ENCODE measurements around the gene SMURF1. TPM values are rescaled to one million over a fixed set of nuclear protein-coding genes. Genes with fewer than 3 reads are reported as not detected.
A peak's percentile ranks its signal among the peaks of the same experiment; 100 is the strongest.
"Not testable (repeated sequence)": the region's sequence is repeated elsewhere in the genome, so short reads cannot be mapped to it uniquely, and the experiment has no call there.

The SMURF1 gene
- total RNA-seq, 1 experiment from 2014 or later, result 19.0 TPM

DNA sequence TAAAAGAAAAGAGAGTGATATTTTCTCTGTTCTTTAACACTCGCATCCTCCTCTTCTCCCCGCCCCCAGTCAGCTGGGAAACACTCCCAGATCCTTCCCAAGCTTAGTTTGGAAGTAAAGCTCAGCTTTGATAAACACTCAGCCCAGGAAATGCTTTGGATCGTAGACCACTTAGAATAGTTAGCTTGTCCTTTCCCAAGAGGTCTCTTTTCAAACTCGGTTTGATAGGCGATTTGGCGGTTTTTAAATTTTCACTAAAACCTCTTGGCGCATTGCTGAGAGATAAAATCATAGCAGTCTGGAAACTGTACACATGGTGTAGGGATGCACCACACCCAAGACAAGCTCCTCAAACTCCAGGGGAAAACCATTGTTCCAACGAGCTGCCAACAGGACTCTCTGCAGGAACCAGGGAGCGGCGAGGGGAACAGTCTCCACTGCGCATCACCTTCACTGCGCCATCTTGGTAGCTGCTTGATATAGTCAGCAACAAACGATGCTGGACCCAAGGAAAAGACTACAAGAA is 22.3 kb downstream of the SMURF1 start:
- DNase-seq (ENCODE audit: low spot score), result no peak

DNA sequence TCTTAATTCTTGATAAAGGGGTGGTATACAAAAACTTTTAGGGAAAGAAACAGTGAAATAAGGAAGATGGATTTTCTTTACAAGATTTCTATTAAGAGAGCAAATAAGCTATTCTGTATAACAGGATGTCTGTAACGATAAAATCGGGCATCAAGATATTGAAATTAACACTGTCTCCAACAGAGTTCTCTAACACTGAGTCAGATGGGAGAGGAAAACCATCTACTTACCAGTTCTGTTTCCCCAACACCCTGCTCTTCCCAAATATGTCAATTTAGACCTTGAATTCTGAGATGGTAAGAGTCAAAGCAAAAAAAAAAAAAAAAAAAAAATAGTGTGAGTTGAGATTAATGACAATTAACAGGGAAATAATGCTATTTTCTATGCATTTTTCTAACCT is 23.0 kb downstream of the SMURF1 start:
- no peak for DNase-seq (ENCODE audit: low spot score)

DNA sequence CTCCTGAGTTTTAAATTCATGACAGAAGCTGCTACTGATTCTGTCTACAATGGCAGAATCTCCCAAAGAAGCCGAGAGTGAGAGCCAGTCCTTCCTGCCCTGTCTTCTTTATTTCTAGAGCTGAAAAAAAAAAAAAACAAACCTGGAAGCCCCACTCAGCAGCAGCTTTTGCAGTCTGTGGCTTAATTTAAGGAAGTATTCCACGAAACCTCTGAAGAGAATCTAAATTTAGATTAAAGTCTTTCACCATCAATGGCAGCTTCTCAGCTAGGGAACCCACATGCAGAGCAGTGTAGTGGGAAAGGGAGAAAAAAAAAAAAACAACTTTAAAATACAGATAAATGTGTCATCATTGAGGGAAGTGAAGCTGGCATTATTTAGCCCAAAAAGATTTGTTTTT is 23.4 kb downstream of the SMURF1 start:
- DNase-seq (ENCODE audit: low spot score), result no peak

DNA sequence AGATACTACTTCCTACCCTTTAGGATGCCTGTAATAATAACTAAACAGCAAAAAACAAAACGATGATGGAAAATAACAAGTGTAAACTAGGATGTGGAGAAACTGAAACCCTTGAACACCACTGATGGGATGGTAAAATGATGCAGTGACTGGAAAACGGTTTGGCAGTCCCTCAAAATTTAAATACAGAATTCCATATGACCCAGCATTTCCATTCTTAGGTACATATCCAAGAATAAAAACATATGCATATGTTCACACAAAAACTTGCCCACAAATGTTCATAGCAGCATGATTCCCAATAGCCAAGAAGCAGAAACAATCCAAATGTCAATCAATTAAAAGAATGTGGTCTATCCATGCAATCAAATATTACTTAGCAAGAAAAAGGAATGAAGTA is 25.8 kb downstream of the SMURF1 start:
- DNase-seq (ENCODE audit: low spot score), result no peak

DNA sequence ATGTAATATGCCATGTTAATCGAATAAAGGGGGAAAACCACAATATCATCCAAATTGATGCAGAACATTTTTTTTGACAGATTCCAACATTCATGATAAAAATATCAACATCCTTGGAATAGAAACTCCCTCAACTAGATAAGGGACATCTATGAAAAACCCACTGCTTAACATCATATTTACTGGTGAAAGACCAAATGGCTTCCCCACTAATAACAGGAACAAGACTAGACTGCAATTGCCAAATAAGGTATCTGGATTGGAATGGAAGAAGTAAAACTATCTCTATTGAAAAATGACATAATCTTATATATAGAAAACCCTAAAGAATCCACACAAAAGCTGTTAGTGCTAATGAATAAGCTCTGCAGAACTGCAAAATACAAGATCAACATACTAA is 27.8 kb downstream of the SMURF1 start:
- no peak for DNase-seq (ENCODE audit: low spot score)

DNA sequence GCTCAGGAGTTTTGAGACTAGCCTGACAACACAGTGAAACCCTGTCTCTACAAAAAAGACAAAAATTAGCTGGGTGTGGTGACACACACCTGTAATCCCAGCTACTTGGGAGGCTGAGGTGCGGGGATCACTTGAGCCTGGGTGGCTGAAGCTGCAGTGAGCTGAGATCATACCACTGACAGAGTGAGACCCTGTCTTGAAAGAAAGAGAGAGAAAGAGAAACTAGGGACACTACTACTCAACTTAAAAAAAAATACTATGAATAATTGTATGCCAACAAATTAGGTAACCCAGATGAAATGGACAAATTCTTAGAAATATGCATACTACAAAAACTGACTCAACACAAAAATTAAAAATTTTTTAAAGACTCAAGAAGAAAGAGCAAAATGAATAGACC is 28.5 kb downstream of the SMURF1 start:
- no peak for DNase-seq (ENCODE audit: low spot score)

DNA sequence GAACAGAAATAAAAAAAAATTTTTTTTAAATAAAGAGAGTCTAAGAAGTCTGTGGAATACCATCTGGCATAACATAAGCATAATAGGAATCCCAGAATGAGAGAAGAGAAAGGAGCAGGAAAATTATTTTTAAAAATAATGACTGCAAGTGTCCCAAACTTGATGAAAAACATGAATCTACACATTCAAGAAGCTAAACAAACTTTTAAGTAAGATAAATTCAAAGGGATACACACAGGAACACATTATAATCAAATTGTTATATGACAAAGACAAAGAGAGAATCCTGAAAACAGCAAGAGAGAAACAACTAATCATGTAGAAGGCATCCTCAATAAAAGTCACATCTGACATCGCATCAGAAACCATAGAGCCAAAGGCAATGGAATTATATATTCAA is 30.9 kb downstream of the SMURF1 start:
- no peak for DNase-seq (ENCODE audit: low spot score)

DNA sequence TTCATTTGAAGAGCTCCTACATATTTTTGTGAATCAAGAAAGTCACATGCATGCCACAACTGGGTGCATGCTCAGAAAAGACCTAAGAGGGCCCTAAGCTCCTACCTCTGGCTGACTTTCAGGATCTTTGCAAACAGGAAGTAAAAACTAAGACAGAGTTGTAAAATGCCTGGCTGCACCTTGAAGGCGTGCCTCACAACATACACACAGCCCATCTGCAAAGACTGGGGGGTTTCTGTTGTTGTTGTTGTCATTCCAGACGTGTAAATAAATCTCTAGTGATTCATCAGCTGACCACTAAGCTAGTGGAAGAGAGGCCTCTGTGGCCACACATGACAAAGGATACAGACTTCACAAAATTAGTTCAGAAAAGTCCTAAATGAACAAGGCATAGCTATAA is 31.8 kb downstream of the SMURF1 start:
- peak; percentile 42 for DNase-seq (ENCODE audit: low spot score)

DNA sequence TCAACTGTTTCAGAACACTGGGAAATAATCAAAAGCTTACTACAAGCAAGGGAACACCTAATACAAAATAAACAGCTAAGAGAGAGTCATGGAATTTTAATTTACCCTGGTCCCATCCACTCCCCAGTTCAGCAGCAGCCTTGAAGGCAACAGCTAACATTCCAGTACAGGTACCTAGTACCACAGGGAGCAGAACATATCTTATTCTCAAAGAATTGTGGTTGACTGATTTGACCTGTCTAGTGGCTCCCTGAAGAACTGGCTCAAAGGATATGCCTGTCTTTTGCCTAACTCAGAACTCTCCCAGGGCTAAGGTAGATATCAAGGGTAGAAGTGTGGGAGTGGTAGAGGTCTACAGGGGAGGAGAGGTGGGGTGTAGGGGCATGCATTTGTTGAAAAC is 32.3 kb downstream of the SMURF1 start:
- DNase-seq (ENCODE audit: low spot score), result no peak

DNA sequence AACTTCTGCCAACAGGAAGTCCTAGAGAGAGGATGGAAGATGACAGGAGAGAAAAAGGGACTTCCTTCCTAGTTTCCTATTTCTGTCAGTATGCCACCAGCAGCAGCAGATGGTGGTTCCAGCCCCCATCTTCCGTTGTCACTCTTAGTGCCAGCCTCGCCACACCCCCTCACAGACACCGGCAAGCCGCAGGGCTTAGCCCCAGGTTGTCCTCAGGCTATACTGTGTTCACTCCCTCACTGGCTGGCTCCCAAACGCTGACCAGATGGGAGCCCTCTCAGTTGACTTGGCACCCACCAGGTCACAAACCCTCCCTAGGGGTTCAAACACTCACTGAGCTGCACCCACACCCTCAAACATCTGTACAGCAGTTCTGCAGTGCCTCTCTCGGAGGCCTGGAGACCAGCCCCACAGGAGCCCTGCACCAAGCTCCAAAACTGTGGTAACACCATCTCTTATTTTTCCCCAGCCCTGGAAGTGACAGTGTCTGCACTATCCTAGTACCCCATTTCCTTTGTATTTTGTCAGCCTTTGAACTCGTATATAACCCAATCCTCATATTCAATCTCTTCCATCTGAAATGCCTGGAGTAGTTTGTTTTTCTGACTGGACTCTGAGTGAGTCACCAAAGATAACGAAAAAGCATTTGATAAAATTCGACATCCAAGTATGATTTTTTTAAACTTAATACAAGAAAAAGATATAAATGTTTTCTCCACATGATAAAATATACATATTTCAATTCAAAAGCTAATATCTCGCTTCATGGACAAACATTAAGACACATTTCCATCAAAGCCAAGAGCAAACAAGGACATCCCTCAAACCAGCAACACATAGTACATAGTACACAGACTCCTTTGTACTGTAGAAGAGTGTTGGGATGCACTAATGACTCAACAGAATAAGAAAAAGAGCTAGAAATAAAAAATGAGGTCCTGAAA is 34.5 kb downstream of the SMURF1 start:
- DNase-seq (ENCODE audit: low spot score), result no peak

DNA sequence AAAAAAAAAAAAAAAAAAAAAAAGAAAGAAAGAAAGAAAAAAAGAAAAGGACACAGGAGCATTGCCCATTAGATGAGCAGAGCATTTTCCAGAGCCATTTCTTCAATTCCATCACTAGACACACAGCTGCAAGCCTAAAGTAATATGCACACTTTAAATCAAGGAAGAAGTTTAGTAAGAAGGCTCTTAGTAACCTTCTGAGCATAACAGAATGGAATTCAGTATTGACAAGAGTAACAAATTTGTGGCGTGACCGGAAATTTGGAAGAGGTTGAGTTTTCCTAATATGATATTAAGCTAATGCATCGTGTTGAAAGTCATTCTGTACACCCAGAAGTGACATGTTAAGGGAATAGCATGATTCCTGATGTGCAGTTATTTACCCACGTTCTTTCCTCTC is 35.3 kb downstream of the SMURF1 start:
- DNase-seq (ENCODE audit: low spot score), result no peak

DNA sequence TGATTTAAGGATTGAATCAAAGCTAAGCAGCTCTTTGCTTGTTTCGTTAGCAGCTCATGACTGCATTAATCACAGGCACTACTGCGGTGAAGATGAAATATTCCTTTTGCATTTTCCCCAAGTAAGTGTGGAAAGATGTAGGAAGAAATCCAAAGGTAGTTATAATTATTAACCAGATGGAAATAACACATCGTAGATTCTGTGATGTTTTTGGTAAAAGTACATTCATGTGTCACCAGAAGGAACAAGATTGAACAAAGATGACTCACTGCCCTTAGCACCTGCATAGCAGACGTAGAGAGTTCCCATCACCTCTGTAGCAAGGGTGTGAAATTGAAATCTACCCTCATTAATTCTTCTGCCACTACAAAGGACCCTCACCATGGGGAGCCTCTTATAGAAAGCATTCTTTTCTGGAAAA is 37.1 kb downstream of the SMURF1 start:
- no peak for DNase-seq (ENCODE audit: low spot score)

DNA sequence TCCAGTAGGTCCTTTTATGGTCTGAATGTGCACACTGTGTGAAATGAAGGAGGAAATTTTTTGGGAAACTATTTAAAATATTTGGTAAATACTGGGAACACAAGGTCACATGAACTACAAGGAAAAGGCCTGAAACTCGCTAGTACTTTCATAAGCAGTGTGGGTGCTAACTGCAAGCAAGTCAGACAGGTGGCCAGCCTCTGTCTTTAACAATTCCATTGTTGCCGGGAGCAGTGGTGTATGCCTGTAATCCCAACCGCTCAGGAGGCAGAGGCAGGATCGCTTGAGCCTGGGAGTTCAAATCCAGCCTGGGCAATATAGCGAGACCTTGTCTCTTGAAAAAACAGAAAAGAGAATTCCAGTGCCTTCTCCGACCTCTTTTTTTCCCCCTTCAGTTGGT is 37.5 kb downstream of the SMURF1 start:
- DNase-seq (ENCODE audit: low spot score), result no peak

DNA sequence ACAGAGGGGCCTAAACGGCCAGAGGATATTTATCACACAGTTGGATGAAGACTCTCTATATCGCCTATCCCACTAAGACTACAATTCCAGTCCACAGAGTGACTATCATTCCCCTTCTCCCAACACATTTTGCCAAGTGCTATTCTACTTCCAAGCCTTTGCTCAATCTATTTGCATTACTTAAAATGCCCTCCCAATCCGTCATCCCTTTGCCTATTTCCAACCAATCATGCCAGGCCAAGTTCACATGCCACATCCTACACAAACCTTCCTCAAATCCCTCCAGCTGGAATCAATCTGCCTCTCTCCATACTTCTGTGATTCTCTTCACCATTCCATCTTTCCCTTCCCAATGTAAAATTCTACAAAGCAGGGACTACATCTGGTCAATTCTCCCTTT is 38.2 kb downstream of the SMURF1 start:
- DNase-seq (ENCODE audit: low spot score), result no peak

DNA sequence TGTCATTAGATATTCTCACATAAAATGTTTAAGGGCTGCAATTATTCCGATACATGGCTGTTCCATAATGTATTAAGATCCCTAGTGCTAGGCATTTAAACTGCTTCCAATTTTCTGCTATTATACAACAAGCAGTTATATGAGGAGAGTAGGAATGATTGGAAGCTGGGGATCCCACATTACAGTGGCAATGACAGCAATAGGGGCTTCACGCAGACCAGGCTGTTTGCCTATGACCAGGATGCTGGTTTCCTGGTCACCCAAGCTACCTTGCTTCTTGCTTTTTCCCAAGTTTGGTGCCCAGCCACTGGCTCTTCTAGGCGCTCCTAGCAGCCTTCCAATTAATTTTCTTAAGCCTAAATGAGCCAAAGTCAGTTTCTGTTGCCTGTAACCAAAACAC is 39.3 kb downstream of the SMURF1 start:
- no peak for DNase-seq (ENCODE audit: low spot score)

DNA sequence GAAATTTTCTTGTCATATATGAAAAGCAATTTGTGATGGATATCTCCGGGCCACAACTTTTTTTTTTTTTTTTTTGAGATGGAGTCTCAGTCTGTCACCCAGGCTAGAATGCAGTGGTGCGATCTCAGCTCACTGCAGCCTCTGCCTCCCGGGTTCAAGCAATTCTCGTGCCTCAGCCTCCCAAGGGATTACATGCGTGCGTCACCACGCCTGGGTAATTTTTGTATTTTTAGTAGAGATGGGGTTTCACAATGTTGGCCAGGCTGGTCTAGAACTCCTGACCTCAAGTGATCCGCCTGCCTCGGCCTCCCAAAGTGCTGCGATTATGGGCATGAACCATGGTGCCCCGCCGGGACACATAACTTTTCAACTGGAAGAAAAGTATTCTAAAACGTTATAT is 40.1 kb downstream of the SMURF1 start:
- not testable (repeated sequence) for DNase-seq (ENCODE audit: low spot score)

DNA sequence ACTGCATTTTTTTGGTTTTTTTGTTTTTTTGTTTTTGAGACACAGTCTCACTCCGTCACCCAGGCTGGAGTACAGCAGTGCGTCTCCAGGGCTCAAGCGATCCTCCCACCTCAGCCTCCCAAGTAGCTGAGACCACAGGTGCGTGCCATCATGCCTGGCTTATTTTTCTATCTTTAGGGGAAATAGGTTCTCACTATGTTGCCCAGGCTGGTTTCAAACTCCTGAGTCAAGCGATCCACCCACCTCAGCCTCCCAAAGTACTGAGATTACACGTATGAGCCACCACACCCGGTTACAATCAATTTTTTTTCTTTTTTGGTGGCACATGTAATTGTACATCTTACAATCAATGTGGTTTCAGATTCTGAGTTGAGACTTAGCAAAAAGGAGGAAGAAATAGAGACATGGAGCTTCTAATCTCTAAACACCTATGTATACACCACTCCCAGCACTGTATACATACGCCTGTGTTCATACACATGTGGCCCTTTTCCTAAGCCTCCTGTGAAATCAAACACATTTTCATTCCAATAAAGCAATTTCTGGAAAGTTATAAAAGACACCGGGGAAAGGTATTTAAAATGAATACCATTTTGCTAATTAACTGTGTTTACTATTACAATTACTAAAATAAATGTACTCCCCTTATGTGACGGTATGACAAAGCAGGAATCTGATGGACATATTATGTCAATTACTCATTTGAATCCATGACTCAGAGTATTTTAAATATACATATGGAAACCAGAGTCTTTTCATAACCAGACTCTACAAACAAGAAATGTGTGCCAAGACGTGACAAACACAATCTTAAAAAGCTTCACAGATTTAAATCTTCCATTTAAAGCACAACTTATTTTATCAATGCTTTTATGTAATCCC is 40.9 kb downstream of the SMURF1 start:
- peak; percentile 45 for DNase-seq (ENCODE audit: low spot score)

DNA sequence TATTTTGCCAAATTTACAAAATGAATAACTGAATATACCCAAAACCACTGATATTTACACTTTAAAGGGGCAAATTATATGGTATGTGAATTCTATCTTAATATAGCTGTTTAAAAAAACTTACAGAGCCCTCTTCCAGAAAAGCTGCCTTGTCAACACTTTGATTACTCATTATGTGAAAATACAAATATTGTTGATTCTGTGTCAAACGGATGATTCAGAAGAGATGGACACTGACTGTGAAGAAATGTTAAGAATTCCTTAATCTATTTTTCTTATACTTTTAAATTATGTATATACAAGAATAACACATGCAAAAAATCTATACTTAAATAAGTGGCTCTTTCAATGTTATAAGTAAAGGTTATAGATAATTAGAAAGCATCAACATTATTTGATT is 41.5 kb downstream of the SMURF1 start:
- no peak for DNase-seq (ENCODE audit: low spot score)

DNA sequence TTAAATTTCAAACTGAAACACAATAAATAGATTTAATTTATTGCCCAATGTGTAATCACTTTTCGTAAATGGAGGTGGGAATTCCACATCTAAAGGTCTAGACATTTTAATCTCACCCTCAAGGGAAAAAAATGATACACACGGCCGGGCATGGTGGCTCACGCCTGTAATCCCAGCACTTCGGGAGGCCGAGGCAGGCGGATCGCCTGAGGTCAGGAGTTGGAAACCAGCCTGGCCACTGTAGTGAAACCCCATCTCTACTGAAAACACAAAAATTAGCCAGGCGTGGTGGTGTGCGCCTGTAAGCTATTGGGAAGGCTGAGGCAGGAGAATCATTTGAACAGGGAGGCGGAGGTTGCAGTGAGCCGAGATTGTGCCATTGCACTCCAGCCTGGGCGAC is 42.4 kb downstream of the SMURF1 start:
- DNase-seq (ENCODE audit: low spot score), result not testable (repeated sequence)

DNA sequence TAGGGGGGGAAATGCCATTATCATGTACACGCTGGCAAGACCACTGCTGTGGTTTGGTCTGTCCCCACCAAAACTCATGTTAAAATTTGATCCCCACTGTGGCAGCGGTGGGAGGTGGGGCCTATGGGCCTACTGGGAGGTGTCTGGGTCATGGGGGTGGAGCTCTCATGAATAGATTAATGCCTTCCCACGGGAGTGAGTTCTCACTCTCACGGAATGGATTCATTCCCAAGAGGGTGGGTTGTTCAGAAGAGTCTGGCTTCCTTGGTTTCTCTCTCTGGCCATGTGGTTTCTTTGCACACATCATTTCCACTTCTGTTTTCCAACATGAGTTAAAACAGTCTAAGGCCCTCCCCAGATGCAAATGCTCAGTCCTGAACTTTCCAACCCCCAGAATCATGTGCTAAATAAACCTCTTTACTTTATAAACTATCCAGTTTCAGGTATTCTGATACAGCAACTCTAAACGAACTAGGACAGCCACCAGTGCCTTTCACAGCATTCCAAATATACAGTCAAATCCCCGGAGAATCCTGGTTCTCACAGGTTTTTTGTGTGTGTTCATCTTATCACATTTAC is 44.3 kb downstream of the SMURF1 start:
- DNase-seq (ENCODE audit: low spot score), result no peak

DNA sequence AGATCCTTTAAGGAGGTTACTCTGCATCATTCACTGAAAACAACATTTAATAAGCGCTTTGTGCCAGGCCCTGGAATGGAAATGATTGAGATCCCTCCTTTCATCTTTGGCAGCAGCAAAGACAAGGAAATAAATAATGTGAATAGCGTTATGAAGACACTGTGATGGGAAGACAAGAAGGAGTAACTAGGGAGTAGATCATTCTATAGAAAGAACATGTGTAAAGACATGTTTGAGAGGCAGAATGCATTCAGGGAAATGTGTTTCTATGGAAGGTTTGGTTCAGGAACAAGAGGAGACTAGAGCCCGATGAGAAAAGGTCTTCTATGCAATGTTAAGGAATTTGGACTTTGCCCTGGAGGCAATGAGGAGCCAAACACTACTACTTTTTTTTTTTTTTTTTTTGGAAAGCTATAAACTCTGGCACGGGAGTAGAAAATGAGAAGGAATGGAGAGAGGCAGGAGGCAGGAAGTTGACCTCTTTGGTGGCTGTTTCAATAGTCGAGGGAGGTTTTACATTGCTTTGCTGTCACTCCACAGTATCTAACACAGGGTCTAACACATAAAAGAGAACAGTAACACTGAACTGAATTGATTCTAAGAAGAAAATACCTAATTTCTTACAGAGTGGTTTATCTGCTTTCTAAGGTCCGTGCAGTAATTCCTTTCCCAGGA is 44.9 kb downstream of the SMURF1 start:
- DNase-seq (ENCODE audit: low spot score), result peak; percentile 38

All from H4 (cell line).